Astrocyte (in vitro differentiated cells and primary cell): Measurements from ENCODE around the gene ZNF516. TPM values are rescaled to one million over a fixed set of nuclear protein-coding genes. Genes with fewer than 3 reads are reported as not detected.
A peak's percentile ranks its signal among the peaks of the same experiment; 100 is the strongest.

Experiments used
- DNase-seq: peaks from one replicate; pipeline ENCODE4 v3.0.0-alpha.2; 2010; ENCODE audit warnings: low read depth
- FAIRE-seq: peaks from 2 replicates; lab custom pipeline; 2011; peaks lifted over from hg19 to GRCh38; lab: Jason Lieb, UNC
- H2AFZ ChIP-seq: 2 replicates; pipeline ENCODE4 v1.6.0; 2012; ENCODE audit warnings: low read depth, low read length, inconsistent platforms
- H3K27ac ChIP-seq: 2 replicates; pipeline ENCODE4 v1.5.1; 2011; ENCODE audit warnings: low read depth, low read length, inconsistent platforms
- H3K27me3 ChIP-seq: 2 replicates; pipeline ENCODE4 v1.6.0; 2011; ENCODE audit warnings: low read length, inconsistent platforms; ENCODE audit not compliant: insufficient read depth
- H3K36me3 ChIP-seq: 2 replicates; pipeline ENCODE4 v1.5.1; 2011; ENCODE audit warnings: low read length, inconsistent platforms; ENCODE audit not compliant: insufficient read depth
- H3K4me1 ChIP-seq: 2 replicates; pipeline ENCODE4 v1.5.1; 2011; ENCODE audit warnings: low read length, inconsistent platforms; ENCODE audit not compliant: insufficient read depth
- H3K4me2 ChIP-seq: 2 replicates; pipeline ENCODE4 v1.6.0; 2012; ENCODE audit warnings: low read length, inconsistent platforms
- H3K4me3 ChIP-seq: 2 replicates; pipeline ENCODE4 v1.5.1; 2011; ENCODE audit warnings: low read depth, mild to moderate bottlenecking, low read length, inconsistent platforms; ENCODE audit not compliant: insufficient read depth
- H3K79me2 ChIP-seq: 2 replicates; pipeline ENCODE4 v1.6.0; 2012; ENCODE audit warnings: mild to moderate bottlenecking, low read length, inconsistent platforms; ENCODE audit not compliant: insufficient read depth
- H3K9ac ChIP-seq: 2 replicates; pipeline ENCODE4 v1.6.0; 2012; ENCODE audit warnings: mild to moderate bottlenecking, low read length, inconsistent platforms
- H3K9me3 ChIP-seq: 2 replicates; pipeline ENCODE4 v1.5.1; 2012; ENCODE audit warnings: low read depth, mild to moderate bottlenecking, low read length, inconsistent platforms; ENCODE audit not compliant: insufficient read depth
- H4K20me1 ChIP-seq: 2 replicates; pipeline ENCODE4 v1.6.0; 2012; ENCODE audit warnings: low read length, inconsistent platforms; ENCODE audit not compliant: insufficient read depth
- H3K27ac Mint-ChIP-seq: one replicate; pipeline ENCODE4 v1.8.0; 2021; ENCODE audit warnings: mild to moderate bottlenecking, mixed read lengths; ENCODE audit not compliant: unreplicated experiment
- H3K27me3 Mint-ChIP-seq: one replicate; pipeline ENCODE4 v1.8.0; 2021; ENCODE audit warnings: low read depth, mixed read lengths; ENCODE audit not compliant: unreplicated experiment
- H3K36me3 Mint-ChIP-seq: one replicate; pipeline ENCODE4 v1.8.0; 2021; ENCODE audit warnings: low read depth, mixed read lengths; ENCODE audit not compliant: unreplicated experiment
- H3K4me1 Mint-ChIP-seq: one replicate; pipeline ENCODE4 v1.8.0; 2021; ENCODE audit warnings: low read depth, mixed read lengths; ENCODE audit not compliant: unreplicated experiment
- H3K4me3 Mint-ChIP-seq: one replicate; pipeline ENCODE4 v1.8.0; 2021; ENCODE audit warnings: mild to moderate bottlenecking, moderate library complexity, mixed read lengths; ENCODE audit not compliant: unreplicated experiment
- H3K9me3 Mint-ChIP-seq: one replicate; pipeline ENCODE4 v1.8.0; 2021; ENCODE audit warnings: mild to moderate bottlenecking, mixed read lengths; ENCODE audit not compliant: unreplicated experiment
- EZH2 ChIP-seq: IDR thresholded peaks from 2 replicates; pipeline ENCODE4 v1.6.1; 2012; ENCODE audit warnings: mild to moderate bottlenecking, low read length, inconsistent platforms; ENCODE audit not compliant: insufficient read depth
- total RNA-seq: library from RNA; stranded (reverse); gene quantifications from 2 replicates; pipeline ENCODE4 v1.2.1, GENCODE V29; 2021
- TF ChIP-seq, protein P1 (sequence below): IDR thresholded peaks from 2 replicates; pipeline ENCODE4 v1.5.1; 2011; ENCODE audit warnings: low read depth, mild to moderate bottlenecking, inconsistent platforms, low read length, moderate library complexity; ENCODE audit not compliant: insufficient read depth

The ZNF516 gene
- total RNA-seq, 1 donor from 2014 or later: 59.8 TPM

DNA sequence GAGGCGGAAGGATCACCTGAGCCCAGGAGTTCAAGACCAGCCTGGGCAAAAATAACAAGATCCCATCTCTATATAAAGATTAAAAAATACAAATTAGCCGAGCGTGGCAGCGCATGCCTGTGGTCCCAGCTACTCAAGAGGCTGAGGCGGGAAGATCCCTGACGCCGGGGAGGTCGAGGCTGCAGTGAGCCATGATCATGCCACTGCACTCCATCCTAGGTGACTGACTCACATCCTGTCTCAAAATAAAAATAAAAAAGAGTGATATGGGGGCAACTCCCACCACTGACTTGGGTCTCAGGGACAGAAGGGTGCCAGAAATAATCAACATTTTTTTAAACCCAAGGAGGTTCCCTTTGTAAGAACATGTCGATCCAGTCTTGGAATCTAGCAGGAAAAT, 37.6 kb downstream of the ZNF516 start:
- no peak overlapping the region for H2AFZ ChIP-seq
- FAIRE-seq (no peak), DNase-seq (peak; percentile 56)
- Mint-ChIP-seq H3K36me3 (peaks cover 17% of the 10 kb centered on the region), H3K4me3 (no peak overlapping the region), H3K27ac (peak overlapping the region; percentile 93), H3K4me1 (peaks cover 61% of the 10 kb centered on the region), H3K9me3 (no peaks in the 10 kb centered on the region), H3K27me3 (no peaks in the 10 kb centered on the region)
- TF ChIP-seq EZH2: no peak
- TF ChIP-seq, protein P1, sequence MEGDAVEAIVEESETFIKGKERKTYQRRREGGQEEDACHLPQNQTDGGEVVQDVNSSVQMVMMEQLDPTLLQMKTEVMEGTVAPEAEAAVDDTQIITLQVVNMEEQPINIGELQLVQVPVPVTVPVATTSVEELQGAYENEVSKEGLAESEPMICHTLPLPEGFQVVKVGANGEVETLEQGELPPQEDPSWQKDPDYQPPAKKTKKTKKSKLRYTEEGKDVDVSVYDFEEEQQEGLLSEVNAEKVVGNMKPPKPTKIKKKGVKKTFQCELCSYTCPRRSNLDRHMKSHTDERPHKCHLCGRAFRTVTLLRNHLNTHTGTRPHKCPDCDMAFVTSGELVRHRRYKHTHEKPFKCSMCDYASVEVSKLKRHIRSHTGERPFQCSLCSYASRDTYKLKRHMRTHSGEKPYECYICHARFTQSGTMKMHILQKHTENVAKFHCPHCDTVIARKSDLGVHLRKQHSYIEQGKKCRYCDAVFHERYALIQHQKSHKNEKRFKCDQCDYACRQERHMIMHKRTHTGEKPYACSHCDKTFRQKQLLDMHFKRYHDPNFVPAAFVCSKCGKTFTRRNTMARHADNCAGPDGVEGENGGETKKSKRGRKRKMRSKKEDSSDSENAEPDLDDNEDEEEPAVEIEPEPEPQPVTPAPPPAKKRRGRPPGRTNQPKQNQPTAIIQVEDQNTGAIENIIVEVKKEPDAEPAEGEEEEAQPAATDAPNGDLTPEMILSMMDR: no peak
- H4K20me1 ChIP-seq: peaks cover 10% of the 10 kb centered on the region
- H3K79me2 ChIP-seq: peaks cover 89% of the 10 kb centered on the region
- H3K4me2 ChIP-seq: peak overlapping the region; percentile 52
- H3K4me3 ChIP-seq: no peak overlapping the region
- H3K9ac ChIP-seq: peak overlapping the region; percentile 20
- H3K9me3 ChIP-seq: no peaks in the 10 kb centered on the region
- H3K27ac ChIP-seq: peak overlapping the region; percentile 36
- peaks cover 50% of the 10 kb centered on the region for H3K4me1 ChIP-seq
- peaks cover 2% of the 10 kb centered on the region for H3K36me3 ChIP-seq
- no peaks in the 10 kb centered on the region for H3K27me3 ChIP-seq

- Histone ChIP-seq H3K27ac (no peak overlapping the region), H2AFZ (no peak overlapping the region), H3K4me2 (peak overlapping the region; percentile 52), H3K36me3 (peaks cover 2% of the 10 kb centered on the region), H3K9me3 (no peaks in the 10 kb centered on the region), H4K20me1 (peaks cover 10% of the 10 kb centered on the region), H3K4me1 (peaks cover 57% of the 10 kb centered on the region), H3K79me2 (peaks cover 89% of the 10 kb centered on the region), H3K27me3 (no peaks in the 10 kb centered on the region), H3K9ac (peak overlapping the region; percentile 20), H3K4me3 (no peak overlapping the region)
- Mint-ChIP-seq H3K27me3 (no peaks in the 10 kb centered on the region), H3K4me3 (no peak overlapping the region), H3K4me1 (peaks cover 66% of the 10 kb centered on the region), H3K36me3 (peaks cover 13% of the 10 kb centered on the region), H3K27ac (peak overlapping the region; percentile 93), H3K9me3 (no peaks in the 10 kb centered on the region)
- FAIRE-seq: no peak
- TF ChIP-seq, protein P1: no peak
- no peak for TF ChIP-seq EZH2
- DNase-seq: peak; percentile 46
These were observed 38.2 kb downstream of the ZNF516 start for GRCh38 chr18:76456823-76457222.

DNA sequence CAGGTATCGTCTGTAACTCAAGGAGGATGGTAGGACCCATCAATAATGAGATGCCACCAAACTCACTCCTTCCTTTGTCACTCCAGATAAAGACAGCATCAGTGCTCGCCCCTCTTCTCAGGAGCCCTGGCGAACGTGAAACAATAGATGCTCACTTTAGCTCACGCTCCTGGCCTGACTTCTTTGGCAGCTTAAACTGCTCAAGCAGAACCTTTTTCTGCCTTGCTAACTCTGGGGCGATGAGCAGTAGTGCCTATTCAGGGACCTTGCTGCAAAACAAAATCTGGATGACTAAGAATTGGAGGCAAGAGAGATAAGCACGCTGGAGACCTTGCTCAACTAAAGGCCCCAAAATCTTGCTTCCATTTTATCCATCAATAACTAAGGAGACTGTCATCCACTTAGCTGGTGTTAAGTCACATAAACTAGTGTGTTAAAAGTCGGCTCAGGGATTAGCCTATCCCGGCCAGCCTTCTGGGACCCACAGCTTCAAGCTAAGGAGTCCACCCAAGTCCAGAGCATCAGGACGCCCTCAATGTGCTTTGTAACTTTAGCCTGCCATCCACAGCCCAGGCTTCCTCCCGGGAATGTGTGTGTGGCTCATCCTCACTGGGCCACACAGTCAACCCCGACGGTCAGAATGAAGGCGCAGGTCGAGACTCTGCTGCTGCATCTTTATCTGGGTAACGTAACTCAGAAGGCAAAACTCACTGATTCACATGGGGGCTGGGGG, 38.9 kb downstream of the ZNF516 start:
- no peak overlapping the region for H3K4me3 ChIP-seq
- H3K9me3 ChIP-seq: no peaks in the 10 kb centered on the region
- H3K27me3 ChIP-seq: no peaks in the 10 kb centered on the region
- Mint-ChIP-seq H3K9me3 (no peaks in the 10 kb centered on the region), H3K4me1 (peaks cover 71% of the 10 kb centered on the region), H3K36me3 (peaks cover 12% of the 10 kb centered on the region), H3K4me3 (no peak overlapping the region), H3K27me3 (no peaks in the 10 kb centered on the region), H3K27ac (peak overlapping the region; percentile 50)
- FAIRE-seq: peak; percentile 34
- peaks cover 2% of the 10 kb centered on the region for H3K36me3 ChIP-seq
- H3K4me2 ChIP-seq: peak overlapping the region; percentile 20
- no peak overlapping the region for H3K27ac ChIP-seq
- peaks cover 89% of the 10 kb centered on the region for H3K79me2 ChIP-seq
- no peak for TF ChIP-seq EZH2
- TF ChIP-seq, protein P1: no peak
- peaks cover 10% of the 10 kb centered on the region for H4K20me1 ChIP-seq
- H2AFZ ChIP-seq: no peak overlapping the region
- H3K4me1 ChIP-seq: peaks cover 62% of the 10 kb centered on the region
- H3K9ac ChIP-seq: no peak overlapping the region
- DNase-seq: no peak
